GM15510 (cell line): ENCODE data around the gene SLC26A6.

ENCODE experiments used
- POLR2A ChIP-seq: IDR thresholded peaks from 3 replicates; pipeline ENCODE4 v1.6.1; 2011; ENCODE audit warnings: borderline replicate concordance; ENCODE audit not compliant: insufficient read length; ENCODE audit errors: extremely low read depth

Gene SLC26A6

DNA sequence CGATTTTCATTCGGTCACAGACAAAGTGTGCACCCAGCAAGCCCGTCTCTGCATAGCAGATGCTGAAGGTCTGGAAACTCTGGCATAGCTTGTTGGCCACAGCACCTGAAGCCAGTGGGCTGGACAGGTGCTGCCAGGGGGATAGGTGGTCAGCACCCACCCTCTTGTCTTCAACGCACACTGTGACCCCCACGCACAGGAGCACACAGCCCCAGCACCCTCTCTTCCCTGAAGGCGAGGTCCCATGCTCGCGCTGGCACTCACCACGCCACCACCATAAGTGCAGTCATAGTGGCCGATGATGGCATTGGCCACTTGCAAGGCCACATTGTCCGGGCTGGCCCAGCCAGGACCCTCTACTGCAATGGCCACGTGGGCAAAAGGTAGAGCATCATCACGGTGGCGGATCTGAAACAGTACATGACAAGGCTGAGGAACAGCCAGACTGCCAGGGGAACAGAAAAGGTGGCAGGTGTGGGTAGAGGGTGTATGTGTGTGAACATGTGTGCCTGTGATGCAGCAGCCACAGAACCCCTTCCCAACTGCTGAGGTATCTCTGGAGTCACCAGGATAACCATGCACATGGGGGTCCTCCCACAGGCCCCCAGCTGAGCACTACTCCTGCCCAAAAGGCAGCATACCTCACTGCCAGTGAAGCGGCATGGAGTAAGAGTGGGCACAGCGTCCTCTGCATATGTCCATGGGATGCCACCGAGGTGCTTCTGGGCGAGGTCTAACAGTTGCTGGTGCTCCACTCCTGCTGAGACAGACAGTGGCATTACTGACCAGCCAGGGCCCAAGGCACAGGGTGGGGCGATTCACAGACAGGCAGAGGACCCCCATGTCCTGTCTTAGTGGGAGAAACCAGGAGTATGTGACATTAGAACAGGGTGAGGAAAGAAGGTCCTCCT, 34.3 kb downstream of the SLC26A6 start:
- TF ChIP-seq POLR2A = no peak

DNA sequence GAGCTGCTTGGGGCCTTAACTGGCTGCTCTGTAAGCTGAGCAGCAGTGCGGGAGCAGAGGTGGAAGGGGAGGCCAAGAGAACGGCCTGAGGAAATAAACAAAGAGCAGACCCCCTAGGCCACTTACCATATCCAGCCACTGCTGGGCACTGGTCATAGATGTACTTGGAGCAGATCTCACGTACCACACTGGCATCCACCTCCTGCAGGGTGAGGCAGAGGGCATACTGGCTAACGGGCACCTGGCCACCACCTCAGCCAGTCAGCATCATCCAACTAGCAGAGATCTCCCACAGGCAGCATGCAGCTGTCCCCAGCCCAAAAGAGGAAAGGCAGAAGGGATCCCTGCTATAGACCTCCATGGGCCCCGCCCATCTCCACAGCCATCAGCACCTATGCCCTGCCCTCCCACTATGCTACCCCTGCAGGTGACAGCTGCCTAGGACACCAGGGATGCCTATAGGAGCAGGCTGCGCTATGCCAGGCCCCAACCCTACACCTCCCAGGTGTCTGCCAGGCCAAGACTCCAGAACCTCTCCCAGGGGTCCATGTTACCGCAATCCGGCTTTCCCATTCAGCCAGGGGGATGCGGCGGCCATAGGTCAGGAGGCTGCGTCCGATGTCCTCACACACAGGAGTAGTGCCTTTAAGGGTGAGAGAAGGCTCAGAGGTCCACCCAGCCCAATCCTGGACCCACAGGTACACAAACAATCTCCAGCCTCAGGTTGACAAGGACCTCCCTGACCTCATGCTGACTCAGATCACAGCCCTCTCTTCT, 35.6 kb downstream of the SLC26A6 start:
- TF ChIP-seq POLR2A = no peak

DNA sequence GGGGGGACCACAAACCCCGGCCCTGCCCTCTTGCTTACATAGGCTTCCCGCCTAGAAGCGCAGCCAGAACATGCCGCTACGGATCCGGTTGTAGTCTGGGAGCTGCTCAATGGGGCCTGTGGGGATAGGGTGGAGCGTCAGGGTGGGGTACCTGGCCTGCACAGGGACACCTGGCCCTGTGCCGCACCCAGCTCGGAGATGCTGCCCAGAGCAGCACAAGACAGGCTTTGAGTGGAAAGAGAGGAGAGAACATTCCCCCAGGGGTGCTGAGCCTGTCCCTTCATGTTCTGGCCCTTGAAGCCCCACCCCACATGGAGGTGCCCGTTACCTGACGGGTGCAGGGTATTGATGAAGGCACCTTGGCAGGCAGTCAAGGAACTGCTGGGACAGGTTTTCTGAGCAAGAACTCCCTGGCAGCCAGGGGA, 36.2 kb downstream of the SLC26A6 start:
- no peak for TF ChIP-seq POLR2A

DNA sequence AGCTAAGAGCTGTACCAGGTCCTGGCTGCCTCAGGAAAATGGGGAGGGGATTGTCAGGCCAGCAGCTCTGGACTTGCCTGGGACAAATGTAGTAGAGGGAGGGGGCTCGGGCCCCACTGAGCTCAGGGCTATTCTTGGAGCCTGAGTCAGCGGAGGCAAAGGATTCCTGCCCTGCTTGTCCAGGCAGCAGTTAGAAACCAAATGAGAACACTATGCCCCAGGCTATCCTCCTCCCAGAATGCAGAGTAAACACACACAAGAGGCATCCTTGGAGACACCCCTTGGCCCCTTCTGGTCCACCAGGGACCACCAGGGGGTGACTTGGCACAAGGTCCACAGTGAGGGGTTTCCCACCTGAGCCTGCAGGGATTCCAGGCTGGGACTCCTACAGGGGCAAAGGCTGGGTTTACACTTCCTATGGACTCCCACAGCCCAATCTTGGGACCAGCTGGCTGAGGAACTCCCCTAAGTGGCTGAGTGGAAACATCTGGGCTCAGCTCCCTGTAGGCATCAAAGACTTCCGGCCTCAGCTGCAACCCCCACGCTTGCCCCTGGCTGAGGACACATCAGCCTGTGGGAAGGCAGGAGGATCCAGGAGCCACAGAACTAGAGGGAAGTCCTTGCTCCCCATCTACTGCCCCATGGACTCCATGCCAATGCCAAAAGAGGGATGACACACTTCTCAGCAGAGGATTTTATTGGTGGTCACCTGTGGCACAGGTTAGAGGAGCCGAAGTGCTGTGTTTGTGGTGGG, 36.8 kb downstream of the SLC26A6 start:
- TF ChIP-seq POLR2A = no peak

DNA sequence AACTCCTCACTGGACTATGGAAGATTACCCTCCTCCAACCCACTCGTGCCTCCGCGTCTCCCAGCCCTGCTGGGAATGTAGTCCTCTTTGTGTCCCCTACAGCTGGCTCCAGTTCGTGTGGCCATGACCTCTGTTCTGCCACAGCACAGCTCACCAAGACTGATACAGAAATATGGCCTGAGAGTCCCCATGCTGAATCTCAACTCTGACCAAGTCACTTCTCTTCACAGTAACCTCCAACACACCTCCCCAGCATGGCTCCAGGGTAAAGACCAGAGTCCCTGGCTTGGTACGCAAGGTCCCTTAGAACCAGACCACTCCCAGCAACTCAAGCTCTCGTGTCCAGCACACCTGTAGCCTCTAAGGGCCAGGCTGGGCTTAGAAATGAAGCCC, 37.9 kb downstream of the SLC26A6 start:
- TF ChIP-seq POLR2A = peak; percentile 11

DNA sequence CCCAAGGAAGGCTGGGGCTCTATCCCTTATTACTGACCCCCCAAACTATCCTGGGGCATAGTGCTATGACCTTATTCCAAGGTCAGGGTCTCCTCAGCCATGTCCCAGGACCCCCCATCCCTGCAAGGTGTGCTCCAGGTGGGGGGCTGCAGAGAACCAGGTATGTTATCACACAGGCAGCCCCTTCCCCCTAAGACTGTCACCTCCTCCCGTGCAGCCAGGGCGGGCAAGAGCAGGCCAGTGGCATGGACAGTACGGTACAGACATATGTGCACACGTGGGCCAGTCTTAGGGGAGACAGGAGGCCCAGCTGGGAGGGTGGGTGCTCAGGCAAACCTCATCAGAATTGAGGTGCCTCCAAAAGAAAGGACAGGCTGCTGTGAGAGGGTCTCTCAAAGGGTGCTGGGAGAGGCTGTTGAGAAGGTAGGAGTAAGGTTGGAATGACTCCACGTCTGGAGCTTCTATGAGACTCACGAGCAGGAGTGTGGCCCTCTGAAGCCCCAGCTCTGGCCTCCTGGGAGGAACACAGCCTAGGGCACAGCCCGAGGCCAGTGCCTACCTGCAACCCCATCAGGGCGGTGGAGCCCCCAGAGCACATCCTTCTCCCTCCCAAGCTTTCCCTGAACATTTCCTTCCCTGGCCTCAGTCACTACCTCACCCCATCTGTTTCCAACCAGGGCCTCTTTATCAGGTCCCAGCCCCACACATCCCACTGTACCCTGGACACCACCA, 38.4 kb downstream of the SLC26A6 start:
- TF ChIP-seq POLR2A = no peak

DNA sequence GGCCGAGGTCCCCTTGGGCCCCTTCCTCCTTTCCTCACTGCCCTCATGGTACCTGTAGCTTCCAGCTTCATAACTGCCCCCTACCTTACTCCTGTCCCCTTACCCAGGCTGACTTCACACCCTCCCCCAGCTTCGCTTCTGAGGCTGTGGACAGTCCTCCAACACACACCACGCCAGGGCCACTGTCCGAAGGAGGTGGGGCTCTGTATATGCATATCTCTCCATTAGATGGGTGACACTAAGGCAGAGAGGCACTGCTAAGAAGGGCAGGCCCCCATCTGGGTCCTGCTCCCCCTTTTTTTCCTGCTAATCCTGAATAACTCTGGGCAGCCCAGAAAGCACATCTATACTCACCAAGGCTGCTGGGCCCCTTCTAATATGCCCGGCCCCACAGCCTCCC, 39.1 kb downstream of the SLC26A6 start:
- TF ChIP-seq POLR2A = no peak

DNA sequence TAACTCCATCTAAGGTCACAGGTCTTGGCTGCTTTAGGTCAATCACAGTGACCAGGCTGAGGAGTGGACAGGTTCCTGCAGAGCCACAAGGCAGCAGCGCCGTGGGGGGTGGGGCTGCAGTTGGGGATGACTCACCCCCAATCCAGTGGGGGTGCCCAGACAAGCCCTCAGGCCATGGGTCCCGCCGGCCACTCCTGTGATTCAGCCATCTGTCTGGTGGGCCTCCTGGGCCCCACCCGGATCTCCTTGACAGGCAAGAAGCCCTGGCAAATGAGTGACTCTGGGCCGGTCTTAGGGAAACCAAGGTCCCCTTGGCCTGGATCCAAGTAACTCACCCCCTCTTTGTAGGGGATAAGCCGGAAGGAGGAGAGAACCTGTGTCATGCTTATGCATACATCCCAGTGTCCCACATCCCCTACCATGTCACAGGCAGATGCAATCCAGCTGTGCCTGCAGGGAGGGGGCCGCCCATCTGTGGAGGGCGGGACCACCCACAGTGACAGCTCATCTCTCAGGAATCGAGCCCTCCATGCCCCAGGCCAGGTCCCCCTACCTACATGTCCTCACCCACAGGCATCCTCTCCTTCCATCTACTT, 39.6 kb downstream of the SLC26A6 start:
- TF ChIP-seq POLR2A = no peak

DNA sequence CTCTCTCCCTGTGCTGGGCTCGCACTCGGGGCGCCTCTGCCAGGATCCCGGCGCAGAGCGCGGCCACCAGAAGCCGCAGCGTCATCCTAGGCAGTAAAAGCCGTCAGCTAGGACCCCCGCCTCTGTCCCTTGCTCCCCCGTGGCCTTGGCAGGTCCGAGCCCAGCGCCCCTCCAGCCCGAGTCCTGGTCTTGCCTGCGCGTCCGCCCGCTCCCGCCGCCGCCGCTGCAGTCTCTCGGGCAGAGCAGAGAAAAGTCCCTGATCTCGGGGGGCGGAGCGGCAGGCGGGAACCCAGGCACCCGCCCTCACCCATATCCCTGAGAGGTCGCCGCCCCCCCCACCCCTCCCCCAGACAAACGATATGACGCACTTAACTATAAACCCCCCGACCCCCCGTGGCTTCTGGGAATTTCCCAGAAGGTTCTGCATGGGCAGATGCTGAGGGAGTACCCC, 40.2 kb downstream of the SLC26A6 start, which contains the start of gene COL7A1:
TSS of gene COL7A1 (minus strand) at position 255 of the 451 bp plus-strand sequence. CDS start at position 85, 170 bp downstream.
- no peak for TF ChIP-seq POLR2A

DNA sequence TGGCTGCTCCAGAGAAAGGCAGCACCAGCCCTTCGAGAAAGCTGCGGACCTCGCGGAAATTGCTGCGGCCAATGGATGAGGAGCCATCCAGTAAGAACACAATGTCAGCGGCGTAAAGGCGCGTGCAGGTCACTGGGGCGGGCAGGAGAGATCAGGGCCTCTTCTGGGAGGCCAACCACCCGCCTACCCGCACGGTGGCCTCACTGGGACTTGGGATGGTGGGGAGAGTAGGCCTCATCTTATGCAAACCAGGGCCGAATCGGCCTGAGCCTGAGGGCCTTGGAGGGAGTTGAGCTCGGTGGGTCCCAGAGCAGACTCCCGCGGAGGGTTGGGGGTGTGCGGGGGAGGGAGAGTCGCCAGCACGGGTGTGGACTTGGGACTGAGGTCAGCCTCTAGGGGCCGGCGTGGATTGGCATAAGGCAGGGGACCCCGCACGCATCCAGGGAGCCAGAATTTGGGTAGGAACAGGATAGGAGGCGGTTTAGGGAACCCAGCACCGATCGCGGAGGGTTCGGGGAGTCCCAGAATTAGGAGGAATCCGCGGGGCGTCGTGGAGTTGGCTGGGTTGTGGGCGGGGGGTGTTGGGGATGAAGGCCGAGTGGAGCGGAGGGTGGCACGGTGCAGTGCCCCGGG, 40.7 kb downstream of the SLC26A6 start:
- no peak for TF ChIP-seq POLR2A

DNA sequence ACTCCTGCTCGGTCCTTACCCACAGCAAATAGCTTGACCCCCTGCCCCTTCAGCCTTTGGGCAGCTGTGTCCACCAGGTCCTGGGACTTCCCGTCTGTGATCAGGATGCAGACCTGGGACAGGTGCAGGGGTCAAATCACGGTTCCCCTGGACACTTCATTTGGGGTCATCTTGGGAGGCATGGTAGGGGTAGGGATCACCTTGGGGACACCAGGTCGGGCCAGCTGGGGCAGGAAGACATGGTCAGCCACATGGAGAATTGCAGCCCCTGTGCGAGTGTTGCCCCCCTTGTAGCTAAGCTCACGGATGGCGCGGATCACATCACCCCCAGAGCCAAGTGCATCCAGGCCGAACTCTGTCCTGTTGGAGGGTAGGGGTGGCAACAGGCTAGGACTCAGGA, 41.9 kb downstream of the SLC26A6 start:
- no peak for TF ChIP-seq POLR2A

DNA sequence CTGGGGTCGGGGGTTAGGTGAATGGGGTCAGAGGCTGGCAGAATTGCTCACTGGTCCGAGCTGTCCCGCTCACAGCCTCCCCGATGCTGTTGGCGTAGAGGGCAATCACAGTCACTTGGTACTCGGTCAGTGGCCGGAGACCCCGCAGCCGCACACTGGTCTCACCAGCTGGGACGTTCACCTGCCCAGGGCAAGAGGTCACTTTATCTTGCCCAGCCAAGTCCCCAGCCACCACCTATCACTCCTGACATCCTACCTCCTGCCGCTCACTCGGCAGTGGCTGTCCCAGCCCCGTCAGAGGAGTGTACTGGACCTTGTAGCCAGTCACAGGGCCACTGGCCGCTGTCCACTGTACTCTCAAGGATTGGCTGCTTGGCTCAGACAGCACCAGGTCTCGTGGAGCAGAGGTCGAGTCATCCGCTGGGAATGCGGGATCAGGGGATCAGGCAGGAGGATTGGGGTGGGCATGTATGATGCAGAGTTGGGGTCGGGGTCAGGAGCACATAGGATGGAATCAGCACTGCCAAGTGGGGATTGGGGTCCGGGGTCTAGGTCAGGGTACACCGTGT, 42.7 kb downstream of the SLC26A6 start:
- no peak for TF ChIP-seq POLR2A
